PFSK-1 (cell line): ENCODE data around the gene ECI2.

Experiments
- POLR2AphosphoS5 ChIP-seq: IDR thresholded peaks from 2 replicates; pipeline ENCODE4 v1.6.1; 2012; ENCODE audit warnings: low read depth, mild to moderate bottlenecking, control low read depth, low read length, moderate library complexity
- SIN3A ChIP-seq: IDR thresholded peaks from 2 replicates; pipeline ENCODE4 v1.6.1; 2012; ENCODE audit warnings: mild to moderate bottlenecking, low read length, moderate library complexity, borderline replicate concordance; ENCODE audit not compliant: insufficient read depth
- TAF1 ChIP-seq: IDR thresholded peaks from 2 replicates; pipeline ENCODE4 v1.6.1; 2012; ENCODE audit warnings: low read length, control low read depth, borderline replicate concordance; ENCODE audit not compliant: insufficient read depth

GRCh38 chr6:4071330-4071729, 64.0 kb downstream of the ECI2 start:
- no peak for TF ChIP-seq POLR2AphosphoS5
- no peak for TF ChIP-seq TAF1
- TF ChIP-seq SIN3A, result no peak
